KOPT-K1 (cell line): ENCODE measurements around the gene TOLLIP.
"Not testable (repeated sequence)": the region's sequence is repeated elsewhere in the genome, so short reads cannot be mapped to it uniquely, and the experiment has no call there.

Experiments used
- H3K27ac ChIP-seq: fragments of 200-600 bp; sonication (generic); 2 replicates; pipeline ENCODE4 v1.5.1; 2016; ENCODE audit warnings: antibody characterized with exemption, mild to moderate bottlenecking, low read depth, low read length; ENCODE audit not compliant: poor library complexity, severe bottlenecking
- H3K36me3 ChIP-seq: fragments of 200-600 bp; sonication (generic); 2 replicates; pipeline ENCODE4 v1.5.1; 2017; ENCODE audit warnings: antibody characterized with exemption, mild to moderate bottlenecking, low read length, moderate library complexity; ENCODE audit not compliant: insufficient read depth
- H3K9me3 ChIP-seq: fragments of 200-600 bp; sonication (generic); 2 replicates; pipeline ENCODE4 v1.5.1; 2017; ENCODE audit warnings: antibody characterized with exemption, low read length, mild to moderate bottlenecking; ENCODE audit not compliant: insufficient read depth, poor library complexity, severe bottlenecking

The TOLLIP gene

DNA sequence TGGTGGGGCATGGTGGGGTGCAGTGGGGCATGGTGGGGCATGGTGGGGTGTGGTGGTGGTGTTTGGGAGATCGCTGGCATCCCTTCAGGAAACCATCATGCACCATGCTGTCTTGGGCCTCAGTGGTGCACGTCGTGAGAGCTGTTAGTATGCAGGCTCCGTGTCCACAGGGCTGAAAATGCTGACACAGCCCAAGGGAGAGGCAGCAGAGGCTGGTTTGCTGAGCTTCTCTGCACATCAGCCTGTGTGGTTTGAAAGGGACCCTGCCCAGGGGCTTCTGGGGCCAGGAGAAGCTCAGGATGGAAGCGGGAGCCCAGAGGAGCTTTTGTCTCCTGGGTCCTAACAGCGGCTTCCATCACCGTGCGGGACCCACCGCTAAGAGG lies 56.3 kb downstream of the TOLLIP start:
- no peak overlapping the region for H3K27ac ChIP-seq
- no peaks in the 10 kb centered on the region for H3K36me3 ChIP-seq
- peaks cover 22% of the 10 kb centered on the region for H3K9me3 ChIP-seq

GRCh38 chr11:1252371-1253102 lies 56.9 kb downstream of the TOLLIP start:
- Histone ChIP-seq H3K36me3 (no peaks in the 10 kb centered on the region), H3K9me3 (peaks cover 22% of the 10 kb centered on the region), H3K27ac (no peak overlapping the region)

DNA sequence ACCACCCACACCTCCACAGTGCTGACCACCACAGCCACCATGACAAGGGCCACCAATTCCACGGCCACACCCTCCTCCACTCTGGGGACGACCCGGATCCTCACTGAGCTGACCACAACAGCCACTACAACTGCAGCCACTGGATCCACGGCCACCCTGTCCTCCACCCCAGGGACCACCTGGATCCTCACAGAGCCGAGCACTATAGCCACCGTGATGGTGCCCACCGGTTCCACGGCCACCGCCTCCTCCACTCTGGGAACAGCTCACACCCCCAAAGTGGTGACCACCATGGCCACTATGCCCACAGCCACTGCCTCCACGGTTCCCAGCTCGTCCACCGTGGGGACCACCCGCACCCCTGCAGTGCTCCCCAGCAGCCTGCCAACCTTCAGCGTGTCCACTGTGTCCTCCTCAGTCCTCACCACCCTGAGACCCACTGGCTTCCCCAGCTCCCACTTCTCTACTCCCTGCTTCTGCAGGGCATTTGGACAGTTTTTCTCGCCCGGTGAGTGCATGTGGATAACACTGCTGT lies 58.1 kb downstream of the TOLLIP start:
- no peaks in the 10 kb centered on the region for H3K36me3 ChIP-seq
- H3K27ac ChIP-seq: no peak overlapping the region
- H3K9me3 ChIP-seq: peaks cover 23% of the 10 kb centered on the region

- peaks cover 30% of the 10 kb centered on the region for H3K9me3 ChIP-seq
- not testable (repeated sequence) for H3K27ac ChIP-seq, H3K36me3 ChIP-seq
Measured at GRCh38 chr11:1250411-1250810, 59.0 kb downstream of the TOLLIP start.

DNA sequence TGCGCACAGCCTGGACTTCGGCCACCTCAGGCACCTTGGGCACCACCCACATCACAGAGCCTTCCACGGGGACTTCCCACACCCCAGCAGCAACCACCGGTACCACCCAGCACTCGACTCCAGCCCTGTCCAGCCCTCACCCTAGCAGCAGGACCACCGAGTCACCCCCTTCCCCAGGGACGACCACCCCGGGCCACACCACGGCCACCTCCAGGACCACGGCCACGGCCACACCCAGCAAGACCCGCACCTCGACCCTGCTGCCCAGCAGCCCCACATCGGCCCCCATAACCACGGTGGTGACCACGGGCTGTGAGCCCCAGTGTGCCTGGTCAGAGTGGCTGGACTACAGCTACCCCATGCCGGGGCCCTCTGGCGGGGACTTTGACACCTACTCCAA lies 60.5 kb downstream of the TOLLIP start:
- H3K27ac ChIP-seq, H3K36me3 ChIP-seq: not testable (repeated sequence)
- H3K9me3 ChIP-seq: peaks cover 30% of the 10 kb centered on the region

DNA sequence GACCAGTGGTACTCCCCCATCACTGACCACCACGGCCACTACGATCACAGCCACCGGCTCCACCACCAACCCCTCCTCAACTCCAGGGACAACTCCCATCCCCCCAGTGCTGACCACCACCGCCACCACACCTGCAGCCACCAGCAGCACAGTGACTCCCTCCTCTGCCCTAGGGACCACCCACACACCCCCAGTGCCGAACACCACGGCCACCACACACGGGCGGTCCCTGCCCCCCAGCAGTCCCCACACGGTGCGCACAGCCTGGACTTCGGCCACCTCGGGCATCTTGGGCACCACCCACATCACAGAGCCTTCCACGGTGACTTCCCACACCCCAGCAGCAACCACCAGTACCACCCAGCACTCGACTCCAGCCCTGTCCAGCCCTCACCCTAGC lies 62.4 kb downstream of the TOLLIP start:
- H3K27ac ChIP-seq, H3K36me3 ChIP-seq: not testable (repeated sequence)
- H3K9me3 ChIP-seq: peaks cover 25% of the 10 kb centered on the region

DNA sequence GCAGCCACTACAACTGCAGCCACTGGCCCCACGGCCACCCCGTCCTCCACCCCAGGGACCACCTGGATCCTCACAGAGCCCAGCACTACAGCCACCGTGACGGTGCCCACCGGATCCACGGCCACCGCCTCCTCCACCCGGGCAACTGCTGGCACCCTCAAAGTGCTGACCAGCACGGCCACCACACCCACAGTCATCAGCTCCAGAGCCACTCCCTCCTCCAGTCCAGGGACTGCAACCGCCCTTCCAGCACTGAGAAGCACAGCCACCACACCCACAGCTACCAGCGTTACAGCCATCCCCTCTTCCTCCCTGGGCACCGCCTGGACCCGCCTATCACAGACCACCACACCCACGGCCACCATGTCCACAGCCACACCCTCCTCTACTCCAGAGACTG lies 63.1 kb downstream of the TOLLIP start:
- not testable (repeated sequence) for H3K36me3 ChIP-seq, H3K27ac ChIP-seq
- peaks cover 18% of the 10 kb centered on the region for H3K9me3 ChIP-seq

DNA sequence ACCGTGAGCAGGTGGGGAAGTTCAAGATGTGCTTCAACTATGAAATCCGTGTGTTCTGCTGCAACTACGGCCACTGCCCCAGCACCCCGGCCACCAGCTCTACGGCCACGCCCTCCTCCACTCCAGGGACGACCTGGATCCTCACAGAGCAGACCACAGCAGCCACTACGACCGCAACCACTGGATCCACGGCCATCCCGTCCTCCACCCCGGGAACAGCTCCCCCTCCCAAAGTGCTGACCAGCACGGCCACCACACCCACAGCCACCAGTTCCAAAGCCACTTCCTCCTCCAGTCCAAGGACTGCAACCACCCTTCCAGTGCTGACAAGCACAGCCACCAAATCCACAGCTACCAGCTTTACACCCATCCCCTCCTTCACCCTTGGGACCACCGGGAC lies 63.7 kb downstream of the TOLLIP start:
- peaks cover 12% of the 10 kb centered on the region for H3K9me3 ChIP-seq
- H3K36me3 ChIP-seq, H3K27ac ChIP-seq: not testable (repeated sequence)

DNA sequence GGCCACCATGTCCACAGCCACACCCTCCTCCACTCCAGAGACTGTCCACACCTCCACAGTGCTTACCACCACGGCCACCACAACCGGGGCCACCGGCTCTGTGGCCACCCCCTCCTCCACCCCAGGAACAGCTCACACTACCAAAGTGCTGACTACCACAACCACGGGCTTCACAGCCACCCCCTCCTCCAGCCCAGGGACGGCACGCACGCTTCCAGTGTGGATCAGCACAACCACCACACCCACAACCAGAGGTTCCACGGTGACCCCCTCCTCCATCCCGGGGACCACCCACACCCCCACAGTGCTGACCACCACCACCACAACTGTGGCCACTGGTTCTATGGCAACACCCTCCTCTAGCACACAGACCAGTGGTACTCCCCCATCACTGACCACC lies 64.9 kb downstream of the TOLLIP start:
- H3K9me3 ChIP-seq, H3K36me3 ChIP-seq, H3K27ac ChIP-seq: not testable (repeated sequence)

GRCh38 chr11:1243521-1243920 lies 65.9 kb downstream of the TOLLIP start:
- not testable (repeated sequence) for H3K27ac ChIP-seq, H3K9me3 ChIP-seq, H3K36me3 ChIP-seq

DNA sequence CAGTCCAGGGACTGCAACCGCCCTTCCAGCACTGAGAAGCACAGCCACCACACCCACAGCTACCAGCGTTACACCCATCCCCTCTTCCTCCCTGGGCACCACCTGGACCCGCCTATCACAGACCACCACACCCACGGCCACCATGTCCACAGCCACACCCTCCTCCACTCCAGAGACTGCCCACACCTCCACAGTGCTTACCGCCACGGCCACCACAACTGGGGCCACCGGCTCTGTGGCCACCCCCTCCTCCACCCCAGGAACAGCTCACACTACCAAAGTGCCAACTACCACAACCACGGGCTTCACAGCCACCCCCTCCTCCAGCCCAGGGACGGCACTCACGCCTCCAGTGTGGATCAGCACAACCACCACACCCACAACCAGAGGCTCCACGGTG lies 66.7 kb downstream of the TOLLIP start:
- H3K9me3 ChIP-seq, H3K27ac ChIP-seq, H3K36me3 ChIP-seq: not testable (repeated sequence)

DNA sequence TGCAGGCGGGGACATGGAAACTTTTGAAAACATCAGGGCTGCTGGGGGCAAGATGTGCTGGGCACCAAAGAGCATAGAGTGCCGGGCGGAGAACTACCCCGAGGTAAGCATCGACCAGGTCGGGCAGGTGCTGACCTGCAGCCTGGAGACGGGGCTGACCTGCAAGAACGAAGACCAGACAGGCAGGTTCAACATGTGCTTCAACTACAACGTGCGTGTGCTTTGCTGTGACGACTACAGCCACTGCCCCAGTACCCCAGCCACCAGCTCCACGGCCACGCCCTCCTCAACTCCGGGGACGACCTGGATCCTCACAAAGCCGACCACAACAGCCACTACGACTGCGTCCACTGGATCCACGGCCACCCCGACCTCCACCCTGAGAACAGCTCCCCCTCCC lies 67.1 kb downstream of the TOLLIP start:
- Histone ChIP-seq H3K36me3 (no peaks in the 10 kb centered on the region), H3K27ac (no peak overlapping the region), H3K9me3 (peaks cover 9% of the 10 kb centered on the region)

DNA sequence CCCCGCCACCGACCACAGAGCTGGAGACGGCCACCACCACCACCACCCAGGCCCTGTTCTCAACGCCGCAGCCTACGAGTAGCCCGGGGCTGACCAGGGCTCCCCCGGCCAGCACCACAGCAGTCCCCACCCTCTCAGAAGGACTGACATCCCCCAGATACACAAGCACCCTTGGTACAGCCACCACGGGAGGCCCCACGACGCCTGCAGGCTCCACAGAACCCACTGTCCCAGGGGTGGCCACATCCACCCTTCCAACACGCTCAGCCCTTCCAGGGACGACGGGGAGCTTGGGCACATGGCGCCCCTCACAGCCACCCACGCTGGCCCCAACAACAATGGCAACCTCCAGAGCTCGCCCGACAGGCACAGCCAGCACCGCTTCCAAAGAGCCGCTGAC lies 67.7 kb downstream of the TOLLIP start:
- Histone ChIP-seq H3K36me3 (no peaks in the 10 kb centered on the region), H3K9me3 (peaks cover 9% of the 10 kb centered on the region), H3K27ac (no peak overlapping the region)

GRCh38 chr11:1240771-1241170 lies 68.7 kb downstream of the TOLLIP start:
- Histone ChIP-seq H3K9me3 (peaks cover 2% of the 10 kb centered on the region), H3K36me3 (no peaks in the 10 kb centered on the region), H3K27ac (no peak overlapping the region)

DNA sequence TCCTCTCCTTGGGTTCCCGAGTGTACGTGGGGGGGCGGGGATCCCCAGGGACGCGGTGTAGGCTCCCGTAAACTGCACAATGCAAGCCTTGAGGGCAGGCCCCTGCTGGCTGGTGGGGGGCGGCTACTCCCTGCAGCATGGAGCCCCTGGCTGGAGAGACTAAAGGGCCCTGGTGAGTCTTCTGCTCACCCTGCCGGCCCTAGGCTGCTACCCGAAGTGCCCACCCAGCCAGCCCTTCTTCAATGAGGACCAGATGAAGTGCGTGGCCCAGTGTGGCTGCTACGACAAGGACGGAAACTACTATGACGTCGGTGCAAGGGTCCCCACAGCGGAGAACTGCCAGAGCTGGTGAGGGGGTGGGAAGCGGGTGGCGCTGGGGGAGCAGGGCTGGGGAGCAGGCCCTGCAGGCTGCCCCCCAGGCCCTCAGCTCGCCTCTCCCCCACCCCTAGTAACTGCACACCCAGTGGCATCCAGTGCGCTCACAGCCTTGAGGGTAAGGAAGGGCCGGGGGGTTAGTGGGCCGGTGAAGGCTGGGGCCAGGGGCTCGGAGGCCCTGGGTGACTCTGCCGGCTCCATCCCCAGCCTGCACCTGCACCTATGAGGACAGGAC lies 69.7 kb downstream of the TOLLIP start:
- Histone ChIP-seq H3K36me3 (no peaks in the 10 kb centered on the region), H3K27ac (no peak overlapping the region), H3K9me3 (no peaks in the 10 kb centered on the region)
